ENCODE data around the gene FASLG. TPM values are rescaled to one million over a fixed set of nuclear protein-coding genes. Genes with fewer than 3 reads are reported as not detected.

FASLG gene
- total RNA-seq, 1 experiment from 2014 or later: not detected

DNA sequence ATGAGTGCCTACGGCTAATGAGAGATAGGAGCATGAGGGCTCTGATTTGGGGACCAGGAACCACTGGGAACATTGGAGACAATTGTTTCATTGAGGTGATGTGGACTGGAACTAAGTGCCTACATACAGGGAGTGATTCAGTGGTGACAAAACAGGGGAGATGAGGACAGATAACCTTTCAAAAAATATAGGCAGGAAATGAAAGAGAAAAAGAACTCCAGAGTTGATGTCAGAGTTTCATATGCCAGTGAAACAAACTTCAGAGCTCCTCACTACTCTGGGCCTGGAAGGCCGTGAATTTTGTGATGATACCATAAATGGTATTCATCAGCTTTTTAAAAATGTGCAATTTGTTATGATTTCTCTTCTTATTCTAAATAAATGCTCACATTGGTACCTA lies 39.3 kb downstream of the FASLG start:
- no peaks in the 10 kb centered on the region for H3K27me3 ChIP-seq
- H3K36me3 ChIP-seq: no peaks in the 10 kb centered on the region
- no peak for DNase-seq
- no peaks in the 10 kb centered on the region for H3K9me3 ChIP-seq
- H3K4me3 ChIP-seq: no peak overlapping the region

DNA sequence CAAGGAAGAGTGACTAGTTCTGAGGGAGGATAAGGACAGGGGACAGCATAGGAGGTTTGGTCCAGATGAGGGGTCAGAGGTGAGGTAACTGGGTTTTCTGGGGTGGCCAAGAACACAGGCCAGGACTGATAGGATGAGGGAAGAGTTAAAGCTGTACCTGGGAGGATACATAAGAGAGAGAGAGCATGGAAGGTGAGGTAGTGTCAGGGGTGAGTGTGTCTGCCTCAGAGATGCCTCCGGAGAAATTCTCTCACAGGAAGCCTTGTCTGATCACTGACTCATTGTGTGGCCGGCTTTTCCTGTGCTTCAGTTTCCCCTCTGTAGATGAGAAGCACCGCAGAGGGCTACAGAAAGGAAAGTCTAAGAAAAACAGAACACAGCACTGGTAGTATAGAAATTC lies 40.2 kb downstream of the FASLG start:
- no peaks in the 10 kb centered on the region for H3K9me3 ChIP-seq
- no peak for DNase-seq
- no peaks in the 10 kb centered on the region for H3K36me3 ChIP-seq
- H3K4me3 ChIP-seq: no peak overlapping the region
- H3K27me3 ChIP-seq: no peaks in the 10 kb centered on the region

DNA sequence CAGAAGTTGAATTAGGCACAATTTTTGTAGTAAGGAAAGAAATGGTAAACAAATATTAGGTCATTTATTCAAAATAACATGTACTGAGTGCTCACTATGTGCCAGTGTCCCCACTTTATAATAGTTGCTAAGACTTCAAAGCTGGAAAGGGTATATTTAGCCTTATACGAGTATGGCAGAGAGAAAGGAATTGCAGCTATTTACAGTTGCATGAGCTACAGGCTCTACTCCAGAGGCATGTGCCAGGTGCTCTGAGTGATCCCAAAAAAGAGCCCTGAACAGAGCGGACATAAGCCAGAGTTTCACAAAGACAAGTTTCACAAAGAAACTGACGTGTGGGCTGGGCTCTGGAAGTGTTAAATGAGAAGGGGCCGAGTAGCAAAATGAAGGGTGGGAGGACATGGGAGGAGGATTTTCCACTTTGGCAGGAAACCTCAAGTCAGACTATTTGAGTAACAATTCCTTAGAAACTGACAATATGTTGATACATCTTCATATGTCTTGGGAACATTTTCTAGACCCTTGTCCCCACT lies 40.9 kb downstream of the FASLG start:
- no peak for DNase-seq
- H3K9me3 ChIP-seq: no peaks in the 10 kb centered on the region
- no peaks in the 10 kb centered on the region for H3K27me3 ChIP-seq
- H3K36me3 ChIP-seq: no peaks in the 10 kb centered on the region
- no peak overlapping the region for H3K4me3 ChIP-seq

DNA sequence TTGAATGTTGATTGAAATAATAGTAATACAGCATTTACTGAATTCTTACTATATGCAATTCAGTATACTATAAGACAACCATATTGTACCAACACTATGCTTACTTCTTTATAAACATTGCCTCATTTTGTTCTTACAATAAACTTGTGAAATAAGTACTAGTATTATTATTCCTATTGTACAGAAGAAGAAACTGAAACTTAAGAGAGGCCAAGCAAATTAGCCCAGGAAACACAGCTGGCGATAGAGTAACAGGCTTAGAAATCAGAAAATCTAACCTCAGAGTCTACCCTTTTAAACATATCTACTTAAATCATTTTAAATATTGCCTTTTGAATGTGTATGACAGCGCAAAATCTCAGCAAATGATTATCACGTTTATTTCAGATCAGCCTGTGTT lies 41.7 kb downstream of the FASLG start:
- no peak overlapping the region for H3K4me3 ChIP-seq
- no peaks in the 10 kb centered on the region for H3K36me3 ChIP-seq
- no peak for DNase-seq
- no peaks in the 10 kb centered on the region for H3K9me3 ChIP-seq
- no peaks in the 10 kb centered on the region for H3K27me3 ChIP-seq

DNA sequence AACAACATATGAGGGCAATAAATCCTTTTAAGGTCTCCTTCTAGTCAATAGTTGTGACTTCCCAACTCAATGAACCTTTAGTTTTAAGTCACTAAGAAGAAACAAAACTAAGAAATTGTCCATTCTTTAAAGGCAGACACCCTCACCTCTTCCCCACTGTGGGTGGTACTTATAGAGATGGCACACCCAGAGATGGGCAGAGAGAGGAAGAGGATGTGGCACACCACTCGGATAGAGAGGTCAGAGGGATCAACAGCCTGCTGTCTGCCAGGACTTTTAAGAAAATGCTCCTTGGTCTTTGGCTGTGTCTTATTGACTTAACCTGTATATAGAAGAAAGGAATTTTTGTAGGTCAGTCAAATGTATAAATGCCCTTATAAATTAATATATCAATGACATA lies 45.1 kb downstream of the FASLG start:
- Histone ChIP-seq H3K4me3 (no peak overlapping the region), H3K27me3 (no peaks in the 10 kb centered on the region), H3K36me3 (no peaks in the 10 kb centered on the region), H3K9me3 (no peaks in the 10 kb centered on the region)
- no peak for DNase-seq

DNA sequence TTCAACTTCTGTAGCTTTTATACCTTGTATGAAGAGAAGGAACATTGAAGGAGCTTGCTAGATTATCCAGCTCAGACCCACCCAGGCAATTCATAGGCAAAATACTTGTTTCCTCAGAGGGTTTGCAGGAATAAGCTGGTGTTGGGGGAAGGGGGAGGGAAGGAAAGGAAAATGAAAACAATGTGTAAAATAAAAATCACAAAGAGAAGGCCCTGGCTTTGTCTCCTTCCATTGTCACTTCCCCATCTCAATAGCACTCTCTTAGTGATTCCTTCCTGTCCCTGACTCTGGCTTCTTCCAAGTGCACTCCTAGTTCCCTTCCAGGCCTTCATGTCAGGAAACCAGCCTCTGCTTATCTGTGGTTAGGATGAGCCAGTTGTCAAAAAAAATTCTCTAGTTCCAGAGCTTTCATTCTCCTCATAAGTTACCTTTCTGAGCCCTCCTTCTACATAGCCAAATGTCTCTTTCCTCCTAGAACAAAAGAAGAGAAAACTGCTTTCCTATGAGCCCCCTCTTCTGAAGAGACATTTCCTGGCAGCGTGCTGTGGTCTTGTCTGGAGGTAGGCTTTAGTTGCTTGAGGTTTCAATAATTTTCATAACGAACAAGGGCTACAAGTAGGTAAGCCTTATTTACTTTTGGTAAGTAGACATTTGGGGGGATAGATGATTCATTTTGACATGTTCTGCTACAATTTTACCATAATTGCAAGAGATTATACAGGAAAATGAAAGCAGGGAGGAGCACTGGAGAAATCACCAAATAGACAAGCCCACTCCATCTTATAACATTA lies 45.7 kb downstream of the FASLG start:
- Histone ChIP-seq H3K4me3 (no peak overlapping the region), H3K36me3 (no peaks in the 10 kb centered on the region), H3K27me3 (no peaks in the 10 kb centered on the region), H3K9me3 (no peaks in the 10 kb centered on the region)
- DNase-seq: no peak

DNA sequence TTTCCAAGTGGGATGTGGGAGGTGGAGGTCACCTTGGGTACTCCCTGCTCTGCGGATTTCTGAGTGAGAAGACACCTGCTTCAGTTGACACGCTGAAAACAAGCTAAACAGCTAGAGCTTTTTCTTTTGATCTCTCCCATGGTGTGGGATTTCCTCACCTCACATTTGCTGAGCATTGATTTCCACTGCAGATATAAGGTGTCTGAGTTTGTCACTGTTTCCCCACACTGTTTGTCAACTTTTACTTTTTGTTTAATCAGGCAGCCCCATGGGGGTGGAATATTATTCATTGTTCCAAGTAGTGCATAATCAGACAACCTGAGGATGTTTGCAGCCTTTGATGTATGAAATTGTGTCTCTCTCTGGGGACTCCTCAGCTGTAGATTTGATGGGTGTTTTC lies 49.5 kb downstream of the FASLG start:
- H3K36me3 ChIP-seq: no peaks in the 10 kb centered on the region
- H3K9me3 ChIP-seq: no peaks in the 10 kb centered on the region
- no peak overlapping the region for H3K4me3 ChIP-seq
- DNase-seq: no peak
- no peaks in the 10 kb centered on the region for H3K27me3 ChIP-seq

DNA sequence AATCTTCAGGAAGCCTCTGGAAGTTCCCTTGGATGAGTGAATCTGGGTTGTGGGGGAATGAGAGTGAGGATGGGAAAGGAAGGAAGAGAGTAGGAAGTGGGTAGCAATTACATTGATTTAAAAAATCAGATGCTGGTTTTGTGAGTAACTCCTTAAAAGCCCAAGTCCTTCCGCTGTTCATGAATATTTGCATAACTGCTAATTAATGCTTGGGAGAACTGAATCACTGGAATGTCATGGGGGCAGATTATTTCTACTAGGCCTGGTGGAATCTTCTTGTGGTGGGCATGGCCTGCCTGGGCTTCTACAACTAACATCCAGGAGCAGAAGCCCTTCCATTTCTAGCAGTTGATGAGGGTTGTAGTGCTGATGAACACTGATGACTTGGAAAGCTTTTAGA lies 52.7 kb downstream of the FASLG start:
- no peak overlapping the region for H3K4me3 ChIP-seq
- no peaks in the 10 kb centered on the region for H3K27me3 ChIP-seq
- no peak for DNase-seq
- H3K9me3 ChIP-seq: no peaks in the 10 kb centered on the region
- no peaks in the 10 kb centered on the region for H3K36me3 ChIP-seq

DNA sequence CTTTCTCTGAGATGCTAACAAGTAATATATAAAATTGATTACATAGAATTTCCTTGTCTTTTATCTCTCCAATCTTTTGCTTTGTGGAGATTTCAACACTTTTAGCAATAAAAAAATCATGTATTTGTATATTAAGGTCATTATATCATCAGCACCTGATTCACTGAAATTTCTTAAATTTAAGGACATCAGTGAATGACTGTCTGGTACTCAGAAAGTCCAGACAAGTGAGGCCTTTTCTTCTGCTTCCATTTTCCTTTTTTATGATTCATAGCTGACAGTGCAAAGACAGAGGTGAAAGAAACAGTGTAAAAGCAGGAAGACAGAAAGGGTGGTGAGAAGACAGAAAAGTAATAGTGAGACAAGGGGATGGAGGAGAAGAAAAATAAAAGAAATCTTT lies 54.6 kb downstream of the FASLG start:
- no peak for DNase-seq
- no peaks in the 10 kb centered on the region for H3K9me3 ChIP-seq
- H3K36me3 ChIP-seq: no peaks in the 10 kb centered on the region
- no peak overlapping the region for H3K4me3 ChIP-seq
- H3K27me3 ChIP-seq: no peaks in the 10 kb centered on the region

Other genes with a start within 250 kb of the FASLG start
- gene C1orf105, start 238.4 kb upstream of the FASLG start, total RNA-seq (2014; rRNA removed; shearing (Covaris generic); ENCODE audit: low replicate concordance): not detected in 2 replicates
- 19.6 and 30.6 TPM in 2 replicates for gene PIGC, start 215.0 kb upstream of the FASLG start, total RNA-seq (2014; rRNA removed; shearing (Covaris generic); ENCODE audit: low replicate concordance)
- 2.1 and 2.9 TPM in 2 replicates for gene SUCO, start 126.0 kb upstream of the FASLG start, total RNA-seq (2014; rRNA removed; shearing (Covaris generic); ENCODE audit: low replicate concordance)

Data from MG63 (cell line).